NCI-H510A treated with DMSO at 0.1 percent for 48 hours (cell line): Measurements from ENCODE around the gene WDR45B.

Source experiments
- DNase-seq: peaks from one replicate; lab custom pipeline; 2025; lab: John Stamatoyannopoulos, UW

WDR45B gene

DNA sequence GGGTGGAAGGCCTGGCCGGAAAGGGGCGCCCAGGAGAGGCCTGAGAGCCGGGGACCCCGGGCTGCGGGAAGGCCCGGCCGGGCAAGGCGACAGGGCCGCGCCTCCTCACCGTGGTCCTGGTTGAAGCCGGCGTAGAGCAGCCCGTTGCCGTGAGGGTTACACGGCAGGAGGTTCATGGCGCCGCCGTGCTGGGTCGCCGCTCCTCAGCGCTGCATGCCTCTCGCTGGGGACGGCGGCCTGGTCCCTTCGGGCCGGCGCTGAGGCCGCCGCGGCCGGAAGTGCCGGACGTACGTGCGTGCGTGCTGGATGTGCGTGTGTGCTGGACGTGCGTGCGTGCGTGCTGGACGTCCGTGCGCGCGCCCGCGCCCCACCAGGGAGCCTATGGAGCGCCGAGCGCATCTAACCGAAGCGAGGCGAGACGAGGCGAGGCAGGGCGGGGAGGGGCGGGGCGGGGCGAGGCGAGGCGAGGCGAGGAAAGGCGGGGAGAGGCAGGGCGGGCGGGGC lies at the start of gene WDR45B:
TSS of gene WDR45B (minus strand) at position 280 of the 504 bp plus-strand sequence. CDS start at position 176, 104 bp downstream.
- DNase-seq: peak; percentile 86

DNA sequence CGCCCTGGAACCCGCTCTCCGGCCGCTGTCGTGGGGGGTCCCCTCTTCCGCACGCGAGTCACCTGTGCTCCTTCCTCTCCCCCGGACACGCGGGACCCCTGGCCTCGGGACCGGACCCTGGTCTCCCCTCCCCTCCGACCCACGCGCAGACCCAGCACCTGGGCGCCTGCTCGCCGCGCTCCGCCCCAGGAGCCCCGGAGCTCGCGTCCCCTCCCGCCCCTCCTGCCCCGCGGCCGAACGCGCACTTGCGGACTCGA lies 49.5 kb upstream of the WDR45B start:
- no peak for DNase-seq

DNA sequence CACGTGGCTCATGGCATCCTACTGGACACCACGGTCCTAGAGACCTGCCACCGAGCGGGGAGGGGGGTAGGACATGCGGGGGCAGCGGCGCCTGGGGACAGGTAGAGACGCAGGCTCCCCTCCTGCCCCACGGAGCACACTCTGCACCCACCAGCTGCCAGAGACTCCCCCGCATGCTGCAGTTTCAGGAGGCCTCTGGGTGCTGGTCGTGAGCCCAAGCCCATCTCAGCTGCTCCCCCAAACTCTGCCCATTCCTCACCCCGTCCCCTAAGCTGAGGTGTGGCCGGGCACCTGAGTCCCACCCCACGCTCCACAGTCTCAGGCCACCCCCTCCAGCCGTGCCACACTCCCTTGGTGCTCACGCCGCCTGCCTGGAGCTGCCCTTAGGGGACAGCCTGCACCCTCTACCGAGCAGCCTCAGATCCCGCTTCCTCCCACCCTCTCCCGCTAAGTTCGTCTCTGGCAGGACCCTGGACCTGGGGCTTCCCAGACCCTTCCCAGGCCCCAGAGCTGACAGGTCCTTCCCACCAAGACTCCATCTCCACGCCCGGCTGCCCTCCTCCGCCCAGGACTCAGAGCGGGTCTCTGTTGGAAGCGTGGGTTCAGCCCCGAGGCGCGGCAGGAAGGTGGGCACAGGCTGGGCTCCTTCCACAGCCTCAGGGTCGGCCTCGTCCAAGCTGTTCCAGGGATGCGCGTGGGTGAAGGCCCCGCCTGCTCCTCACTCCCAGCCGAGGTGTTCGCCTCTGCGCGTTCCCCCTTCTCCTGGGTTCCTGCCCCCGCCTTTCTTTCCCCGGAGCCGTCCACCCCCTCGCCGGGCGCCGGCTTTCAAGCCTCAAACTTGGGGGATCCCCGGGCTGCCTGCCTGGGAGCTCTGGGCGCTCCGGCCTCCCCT lies 48.9 kb upstream of the WDR45B start:
- DNase-seq: no peak

DNA sequence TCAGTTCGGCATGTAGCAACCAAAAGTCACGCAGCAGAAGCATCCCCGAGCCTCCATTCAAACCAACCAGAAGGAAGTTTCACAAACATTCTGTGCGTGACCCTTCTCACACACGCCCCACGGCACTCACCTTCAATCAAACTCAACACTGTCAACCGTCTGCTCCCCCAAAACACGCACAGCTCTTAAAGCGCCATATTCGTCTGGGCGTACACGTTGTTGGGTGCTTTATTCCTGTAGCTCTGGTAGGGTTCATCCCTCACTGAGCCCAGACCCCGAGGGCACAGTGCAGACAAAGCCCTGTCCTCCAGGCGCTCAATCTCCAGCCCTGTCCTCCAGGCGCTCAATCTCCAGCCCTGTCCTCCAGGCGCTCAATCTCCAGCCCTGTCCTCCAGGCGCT lies 48.0 kb upstream of the WDR45B start:
- DNase-seq: no peak

DNA sequence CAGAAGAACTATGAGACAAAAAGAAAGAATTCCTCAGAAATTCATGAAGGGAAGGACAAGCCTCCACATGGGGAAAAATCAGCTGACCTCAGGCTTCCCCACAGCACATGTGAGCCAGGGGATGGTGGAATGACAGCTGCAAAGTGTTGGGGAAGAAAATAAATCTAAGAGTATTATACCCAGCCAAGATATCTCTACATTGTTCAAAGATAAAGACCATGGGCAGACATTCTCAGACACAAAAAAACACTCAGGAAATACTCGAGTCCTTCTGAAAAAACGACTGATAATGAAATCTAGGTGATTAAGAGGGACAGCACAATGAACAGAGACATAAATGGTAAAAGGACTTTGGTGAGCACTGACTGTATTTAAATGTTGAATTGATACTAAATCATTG lies 46.4 kb upstream of the WDR45B start:
- DNase-seq: no peak

DNA sequence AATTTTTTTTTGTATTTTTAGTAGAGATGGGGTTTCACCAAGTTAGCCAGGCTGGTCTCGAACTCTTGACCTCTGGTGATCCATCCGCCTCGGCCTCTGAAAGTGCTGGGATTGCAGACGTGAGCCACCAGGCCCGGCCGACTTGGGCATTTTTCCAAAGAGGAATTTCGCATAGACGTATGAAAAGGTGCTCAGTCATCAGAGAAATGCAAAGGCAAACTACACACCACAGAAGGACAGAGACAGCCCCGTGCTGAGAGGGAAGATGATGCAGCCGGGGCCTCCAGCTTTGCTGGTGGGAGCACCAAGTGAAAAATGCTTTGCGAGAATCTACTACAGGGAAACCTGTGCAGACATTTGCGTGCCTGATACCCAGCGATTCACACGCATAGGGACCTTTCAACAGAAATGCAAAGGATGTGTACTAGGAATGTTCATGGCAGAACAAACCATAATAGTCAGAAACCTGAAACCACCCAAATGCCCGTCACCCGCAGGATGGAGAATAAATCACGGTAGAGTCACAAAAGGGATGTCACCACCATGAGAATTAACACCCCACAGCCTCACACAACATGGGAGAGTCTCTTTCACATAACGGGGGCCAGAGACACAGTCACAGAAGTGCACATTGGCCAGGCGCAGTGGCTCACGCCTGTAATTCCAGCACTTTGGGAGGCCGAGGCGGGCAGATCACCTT lies 45.1 kb upstream of the WDR45B start:
- no peak for DNase-seq

DNA sequence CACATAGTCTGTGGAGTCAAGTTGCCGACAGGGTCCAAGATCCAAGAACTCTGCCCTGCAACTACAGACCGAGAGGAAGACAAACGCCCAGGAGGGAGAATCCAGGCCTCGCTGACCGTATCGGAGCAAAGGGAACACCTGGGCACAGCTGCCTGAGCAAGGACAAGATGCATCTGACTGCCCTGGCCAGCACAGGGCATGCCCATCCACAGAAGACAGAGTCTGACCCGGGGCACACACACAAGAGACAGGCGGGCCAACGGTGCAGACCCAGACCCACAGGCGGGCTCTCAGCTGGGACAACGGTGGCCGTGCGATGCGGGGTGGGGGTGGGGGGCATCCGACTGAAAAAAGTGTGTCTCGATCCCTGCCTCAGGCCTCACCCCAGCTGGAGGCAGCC lies 44.0 kb upstream of the WDR45B start:
- DNase-seq: no peak

DNA sequence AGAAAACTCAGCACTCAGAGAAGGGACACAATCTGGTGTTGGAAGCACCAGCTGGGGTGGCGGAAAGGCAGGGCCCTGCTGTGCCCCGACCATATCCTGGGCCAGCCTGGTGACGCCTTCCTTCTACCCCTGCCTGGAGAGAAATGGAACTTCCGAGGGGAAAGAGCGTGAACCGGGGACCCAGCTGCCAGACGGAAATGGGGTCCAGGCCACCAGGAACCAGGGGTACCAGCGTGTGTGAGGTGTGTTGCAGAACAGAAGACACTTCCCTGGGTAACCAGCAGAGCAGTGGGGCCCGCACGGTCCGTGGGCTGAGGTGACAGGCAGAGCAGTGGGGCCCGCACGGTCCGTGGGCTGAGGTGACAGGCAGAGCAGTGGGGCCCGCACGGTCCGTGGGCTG lies 43.5 kb upstream of the WDR45B start:
- DNase-seq: no peak

DNA sequence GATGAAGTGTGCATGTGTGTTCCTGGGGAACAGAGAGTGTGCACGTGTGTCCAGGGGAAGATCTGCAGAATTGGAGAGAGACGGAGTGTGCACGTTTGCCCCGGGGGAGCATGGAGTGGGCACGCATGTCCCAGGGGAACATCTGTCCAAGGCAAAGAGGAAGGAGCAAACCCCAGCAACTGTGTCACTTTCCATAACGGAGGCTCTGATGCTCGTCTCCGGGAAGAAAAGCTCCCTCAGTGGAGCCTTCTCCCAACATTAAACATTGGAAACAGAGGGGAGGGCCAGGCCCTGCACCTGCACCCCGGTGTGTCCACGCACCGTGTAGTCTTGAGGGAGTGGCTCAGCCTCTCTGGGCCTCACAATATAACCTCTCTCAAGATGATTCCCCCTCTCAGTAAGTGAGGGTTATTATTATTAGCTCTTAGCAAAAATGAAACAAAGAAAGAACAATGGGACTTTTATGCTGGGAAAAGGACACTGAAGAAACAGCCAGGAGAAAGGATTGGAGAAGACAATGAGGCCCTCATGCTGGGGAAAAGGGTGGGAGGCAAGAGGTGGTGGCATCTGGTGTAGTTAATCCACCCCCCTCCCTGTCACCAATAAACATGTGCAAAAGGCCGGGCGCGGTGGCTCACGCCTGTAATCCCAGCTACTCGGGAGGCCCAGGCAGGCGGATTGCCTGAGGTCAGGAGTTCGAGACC lies 42.7 kb upstream of the WDR45B start:
- no peak for DNase-seq

DNA sequence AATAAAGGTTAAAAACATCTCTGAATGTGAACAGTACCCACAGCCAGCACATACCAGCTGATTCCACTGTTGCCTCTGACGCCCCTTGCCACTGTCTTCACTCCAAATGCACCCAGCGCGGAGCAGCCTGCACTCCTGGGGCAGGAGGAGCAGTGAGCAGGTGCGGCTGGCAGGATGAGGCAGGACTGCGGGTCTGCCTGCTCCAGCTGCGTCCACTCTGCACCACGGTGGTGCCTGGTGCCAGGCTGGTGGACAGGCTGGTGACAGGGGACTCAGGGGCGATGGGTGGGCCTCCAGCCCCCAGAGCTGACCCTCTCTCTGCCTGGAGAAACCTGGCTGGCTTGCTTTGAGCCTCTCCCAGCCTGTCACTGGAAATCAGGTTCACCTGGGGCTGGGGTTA lies 40.8 kb upstream of the WDR45B start:
- no peak for DNase-seq

DNA sequence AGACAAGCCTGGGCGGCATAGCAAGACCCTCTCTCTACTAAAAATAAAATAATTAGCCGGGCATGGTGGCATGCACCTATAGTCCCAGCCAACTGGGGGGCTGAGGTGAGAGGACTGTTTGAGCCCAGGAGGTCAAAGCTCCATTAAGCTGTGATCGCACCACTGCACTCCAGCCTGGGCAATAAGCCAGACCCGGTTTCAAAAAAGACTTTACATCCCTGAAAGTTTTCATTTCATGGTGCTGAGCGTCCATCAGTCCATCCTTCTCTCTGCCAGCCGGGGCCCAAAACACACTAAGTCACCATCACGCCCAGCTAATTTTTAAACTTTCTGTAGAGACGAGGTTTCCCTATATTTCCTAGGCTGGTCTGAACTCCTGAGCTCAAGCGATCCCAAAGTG lies 39.6 kb upstream of the WDR45B start:
- DNase-seq: no peak

DNA sequence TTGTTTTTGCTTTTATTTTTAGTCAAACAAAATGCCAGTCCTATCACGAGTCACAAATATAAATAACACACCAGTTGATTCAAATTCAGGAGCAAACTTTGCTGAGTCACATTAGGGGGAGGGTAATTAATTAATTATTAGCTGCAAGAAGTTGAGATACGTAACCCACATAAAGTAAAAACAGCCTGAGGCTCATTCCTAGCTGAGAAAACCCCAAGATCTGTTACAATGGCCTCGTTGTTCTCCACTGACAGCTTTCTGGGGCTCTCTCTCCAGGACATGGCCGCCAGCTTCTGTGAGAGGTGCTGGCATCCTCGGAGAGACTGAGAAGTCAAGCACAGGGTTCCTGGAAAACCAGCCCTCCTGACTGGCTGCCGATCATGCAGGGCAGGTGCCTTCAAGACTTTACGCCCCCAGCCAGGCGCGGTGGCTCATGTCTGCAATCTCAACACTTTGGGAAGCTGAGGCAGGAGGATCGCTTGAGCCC lies 39.2 kb upstream of the WDR45B start:
- no peak for DNase-seq

DNA sequence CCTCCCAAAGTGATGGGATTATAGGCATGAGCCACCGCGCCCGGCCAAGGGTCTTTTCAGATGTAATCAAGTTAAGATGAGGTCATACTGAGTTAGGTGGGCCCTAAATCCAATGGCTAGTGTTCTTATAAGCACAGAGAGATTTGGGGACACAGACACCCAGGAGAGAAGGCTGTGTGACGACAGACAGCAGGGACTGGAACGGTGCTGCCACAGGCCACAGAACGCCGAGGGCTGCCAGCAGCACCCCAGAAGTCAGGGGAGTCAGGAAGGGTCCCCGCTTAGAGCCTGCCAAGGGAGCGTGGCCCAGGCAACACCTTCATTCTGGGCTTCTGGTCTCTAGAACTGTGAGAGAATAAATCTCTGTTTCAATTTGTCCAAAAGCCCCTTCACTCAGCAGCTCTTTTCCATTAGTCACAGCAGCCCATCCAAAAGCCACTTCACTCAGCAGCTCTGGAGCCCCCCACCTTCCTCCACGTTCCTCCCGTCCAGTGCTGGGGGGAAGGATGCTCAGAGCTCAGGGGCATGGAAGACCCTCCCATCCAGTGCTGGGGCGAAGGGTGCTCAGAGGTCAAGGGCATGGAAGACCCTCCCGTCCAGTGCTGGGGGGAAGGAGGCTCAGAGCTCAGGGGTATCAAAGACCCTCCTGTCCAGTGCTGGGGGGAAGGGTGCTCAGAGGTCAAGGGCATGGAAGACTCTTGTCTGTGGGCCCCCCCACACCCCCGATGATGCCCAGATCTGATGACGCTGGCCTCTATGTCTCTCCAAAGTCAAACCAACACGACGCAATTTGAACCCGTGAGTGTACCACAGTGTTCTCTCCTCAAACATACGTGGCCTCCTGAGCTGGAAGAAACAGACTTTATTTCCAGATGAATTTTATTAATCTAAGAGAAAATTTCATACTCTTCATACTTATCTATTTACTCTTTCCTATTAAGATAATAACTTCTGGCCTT lies 38.4 kb upstream of the WDR45B start:
- DNase-seq: no peak

DNA sequence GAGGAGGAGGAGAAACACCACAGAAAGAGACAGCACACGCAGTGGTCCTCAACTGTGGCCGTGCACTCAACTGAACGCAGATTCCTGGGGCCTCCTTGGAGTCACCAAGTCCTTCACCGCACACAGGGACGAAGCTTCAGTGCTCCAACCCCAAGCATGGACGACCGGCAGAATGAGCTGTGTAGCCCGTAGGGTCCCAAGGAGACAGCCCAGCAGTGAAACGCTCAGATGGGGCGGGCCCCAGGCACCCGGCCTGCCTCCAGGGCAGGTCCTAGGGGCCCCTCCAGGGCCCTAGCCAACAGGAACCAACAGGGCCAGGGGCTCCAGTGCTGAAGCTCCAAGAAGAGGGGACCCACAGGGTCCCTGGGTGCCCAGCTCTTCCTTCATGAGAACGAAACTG lies 37.0 kb upstream of the WDR45B start:
- no peak for DNase-seq

DNA sequence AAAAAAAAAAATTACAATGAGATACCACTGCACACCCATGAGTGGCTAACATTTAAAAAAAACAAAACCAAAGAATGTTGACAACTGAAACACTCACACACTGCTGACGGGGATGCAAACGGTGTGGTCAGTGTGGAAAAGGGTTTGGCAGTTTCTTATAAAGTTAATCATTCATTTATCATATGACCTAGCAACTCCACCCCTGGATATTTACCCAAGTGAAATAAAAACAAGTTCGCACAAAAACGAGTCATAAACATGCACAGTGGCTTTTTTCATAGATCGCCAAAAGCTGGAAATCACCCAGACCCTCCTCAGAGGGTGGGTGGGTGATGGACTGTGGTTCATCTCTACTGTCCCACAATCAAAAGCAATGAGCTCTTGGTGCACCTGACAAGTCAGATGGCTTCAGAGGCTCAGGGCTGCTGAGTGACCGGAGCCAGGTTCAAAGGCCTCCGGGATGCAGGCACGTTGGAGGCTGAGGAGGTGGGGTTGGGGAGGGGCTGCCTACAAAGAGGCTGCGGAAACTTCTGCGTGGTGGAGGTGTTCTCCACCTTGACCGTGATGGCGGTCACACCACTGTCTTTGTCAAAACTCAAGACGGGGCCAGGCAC lies 36.1 kb upstream of the WDR45B start:
- DNase-seq: no peak

DNA sequence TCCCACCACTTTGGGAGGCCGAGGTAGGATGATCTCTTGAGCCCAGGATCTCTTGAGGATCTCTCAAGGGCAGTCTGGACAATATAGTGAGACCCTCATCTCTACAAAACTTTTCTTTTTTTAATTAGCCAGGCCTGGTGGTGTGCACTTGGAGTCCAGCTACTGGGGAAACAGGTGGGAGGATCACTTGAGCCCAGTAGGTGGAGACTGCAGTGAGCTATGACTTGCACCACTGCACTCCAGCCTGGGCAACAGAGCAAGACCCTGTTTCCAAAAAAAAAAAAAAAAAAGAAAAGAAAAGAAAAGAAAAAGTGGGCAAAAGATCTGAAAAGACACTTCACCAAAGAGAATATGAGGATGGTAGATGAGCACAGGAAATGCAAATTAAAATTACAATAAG lies 35.3 kb upstream of the WDR45B start:
- DNase-seq: no peak

DNA sequence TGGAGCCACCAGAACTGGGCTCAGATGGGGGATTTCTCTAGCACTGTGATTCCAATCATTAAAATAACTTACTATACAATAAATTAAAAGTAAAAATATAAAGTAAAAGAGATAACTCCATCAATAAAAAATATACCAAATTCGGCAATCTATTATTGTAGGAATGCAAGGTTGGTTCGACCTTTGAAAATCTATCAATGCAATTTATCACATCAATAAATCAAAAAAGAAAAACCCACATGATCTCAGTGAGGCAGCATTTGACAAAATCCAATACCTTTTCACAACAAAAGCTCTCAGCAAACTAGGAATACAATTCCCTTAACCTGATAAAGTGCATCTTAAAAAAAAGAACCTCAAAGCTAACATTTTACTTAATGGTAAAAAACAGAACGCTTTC lies 33.3 kb upstream of the WDR45B start:
- DNase-seq: no peak

DNA sequence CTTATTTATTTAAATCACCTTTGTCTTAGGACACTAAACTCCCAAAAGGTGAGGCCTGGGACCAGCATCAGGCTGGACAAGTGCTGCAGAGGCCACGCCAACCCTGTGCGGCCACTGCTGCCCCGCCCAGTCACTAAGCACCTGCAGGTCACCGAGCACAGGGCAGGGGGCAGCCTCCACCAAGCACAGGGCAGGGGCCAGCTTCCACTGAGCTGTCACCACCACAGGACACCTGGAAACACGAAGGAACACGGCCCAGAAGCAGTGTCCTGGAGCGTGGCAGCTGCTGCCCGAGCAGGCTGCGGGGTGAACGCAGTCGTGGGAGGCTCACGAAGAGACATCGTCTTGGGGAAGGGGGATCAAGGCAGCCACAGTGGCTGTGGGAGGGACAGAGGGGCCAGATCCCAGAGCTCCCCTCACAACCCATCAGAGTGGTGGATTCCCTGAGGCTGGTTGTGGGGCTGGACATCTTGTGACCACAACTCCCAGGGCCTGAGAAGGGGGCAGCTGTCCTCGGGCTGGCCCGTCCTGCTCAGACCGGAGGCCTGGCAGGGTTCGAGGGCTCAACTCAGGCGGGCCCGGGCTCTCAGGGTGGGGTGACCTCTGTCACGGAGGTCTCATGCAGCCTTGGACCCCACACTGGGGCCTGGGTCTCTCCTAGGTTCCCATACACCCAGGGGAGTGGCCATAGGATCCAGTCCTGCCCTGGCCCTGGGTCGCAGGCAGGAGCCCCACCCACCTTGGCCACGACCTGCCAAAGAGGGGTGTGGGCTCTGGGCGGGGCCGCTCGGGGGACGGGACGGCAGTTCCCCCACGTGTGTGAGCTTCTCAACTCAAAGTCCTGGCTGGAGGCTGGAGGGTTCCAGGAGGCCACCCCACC lies 31.6 kb upstream of the WDR45B start:
- no peak for DNase-seq

DNA sequence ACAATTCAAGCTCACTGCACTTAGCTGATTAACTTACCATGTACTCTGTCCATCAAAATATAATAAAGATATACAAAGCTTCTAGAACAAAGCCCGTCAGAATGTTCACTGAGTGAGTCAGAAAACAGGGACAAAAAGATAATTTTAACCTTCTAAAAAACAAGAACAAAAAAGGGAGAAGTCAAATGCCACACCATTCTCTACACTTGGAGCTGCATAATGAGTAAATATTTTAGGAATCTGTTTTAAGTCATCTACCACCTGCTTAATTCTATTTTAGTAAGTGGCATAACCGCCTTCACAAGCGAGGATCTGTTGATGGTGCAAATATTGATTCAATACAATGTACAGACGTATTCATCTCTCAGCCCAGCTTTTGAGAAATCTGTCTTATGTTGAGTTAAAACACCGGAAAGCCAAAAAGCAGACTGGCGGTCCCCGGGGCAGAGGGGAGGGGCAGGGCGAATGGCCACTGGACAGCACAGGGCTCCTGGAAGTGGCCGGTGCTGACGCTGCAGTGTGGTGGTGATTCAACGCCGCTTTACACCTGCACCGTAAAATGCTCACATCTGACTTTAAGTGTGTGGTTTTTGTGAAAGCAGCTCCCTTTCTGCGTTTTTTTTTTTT lies 30.1 kb upstream of the WDR45B start:
- no peak for DNase-seq
